Neural cell (in vitro differentiated cells): ENCODE measurements around the gene GINS2. TPM values are rescaled to one million over a fixed set of nuclear protein-coding genes. Genes with fewer than 3 reads are reported as not detected.
A peak's percentile ranks its signal among the peaks of the same experiment; 100 is the strongest.

Source experiments
- H2AFZ ChIP-seq: fragments of 200-600, 300-800 bp; sonication (generic), shearing (Covaris generic); 2 replicates; pipeline ENCODE4 v1.6.0; 2014; ENCODE audit warnings: low read depth, mild to moderate bottlenecking, antibody characterized with exemption, low read length, moderate library complexity
- H3F3A ChIP-seq: fragments of 200-600 bp; shearing (Covaris generic); 2 replicates; pipeline ENCODE4 v1.6.1; 2016; ENCODE audit warnings: mild to moderate bottlenecking, moderate library complexity, mixed read lengths, antibody characterized with exemption, low read length; ENCODE audit not compliant: insufficient read depth, poor library complexity, severe bottlenecking
- H3K27ac ChIP-seq: fragments of 200-600, 300-800 bp; sonication (generic), shearing (Covaris generic); 2 replicates; pipeline ENCODE4 v1.5.1; 2014; ENCODE audit warnings: mild to moderate bottlenecking, low read length, moderate library complexity
- H3K27me3 ChIP-seq: fragments of 300-800, 200-600 bp; sonication (generic), shearing (Covaris generic); 2 replicates; pipeline ENCODE4 v1.6.0; 2014; ENCODE audit warnings: mild to moderate bottlenecking, low read depth, low read length, moderate library complexity; ENCODE audit not compliant: insufficient read depth
- H3K36me3 ChIP-seq: fragments of 300-800, 200-600 bp; sonication (generic), shearing (Covaris generic); 2 replicates; pipeline ENCODE4 v1.5.1; 2014; ENCODE audit warnings: mild to moderate bottlenecking, antibody characterized with exemption, low read length, moderate library complexity; ENCODE audit not compliant: insufficient read depth
- H3K4me2 ChIP-seq: fragments of 300-800, 200-600 bp; sonication (generic), shearing (Covaris generic); 2 replicates; pipeline ENCODE4 v1.6.0; 2014; ENCODE audit warnings: mild to moderate bottlenecking, low read length
- H3K4me3 ChIP-seq: fragments of 300-800, 200-600 bp; sonication (generic), shearing (Covaris generic); 2 replicates; pipeline ENCODE4 v1.5.1; 2014; ENCODE audit warnings: mild to moderate bottlenecking, low read length, moderate library complexity
- H3K79me2 ChIP-seq: fragments of 200-600 bp; shearing (Covaris generic); replicated peaks from 2 replicates; pipeline ENCODE4 v1.6.0; 2014; ENCODE audit warnings: mild to moderate bottlenecking, low read length, moderate library complexity; ENCODE audit not compliant: insufficient read depth
- H3K9ac ChIP-seq: fragments of 300-800, 200-600 bp; sonication (generic), shearing (Covaris generic); 2 replicates; pipeline ENCODE4 v1.6.1; 2016; ENCODE audit warnings: mild to moderate bottlenecking, low read length, mixed read lengths
- H3K9me2 ChIP-seq: fragments of 200-600 bp; shearing (Covaris generic); 2 replicates; pipeline ENCODE4 v1.6.1; 2016; ENCODE audit warnings: mild to moderate bottlenecking, low read length, mixed read lengths; ENCODE audit not compliant: insufficient read depth
- H3K9me3 ChIP-seq: fragments of 200-600, 300-800 bp; sonication (generic), shearing (Covaris generic); 2 replicates; pipeline ENCODE4 v1.6.1; 2016; ENCODE audit warnings: mild to moderate bottlenecking, mixed run types, low read length, moderate library complexity, mixed read lengths
- H4K20me1 ChIP-seq: fragments of 200-600 bp; shearing (Covaris generic); 2 replicates; pipeline ENCODE4 v1.6.1; 2016; ENCODE audit warnings: mild to moderate bottlenecking, mixed run types; ENCODE audit not compliant: insufficient read depth
- CTCF ChIP-seq: fragments of 450-650 bp; IDR thresholded peaks from 2 replicates; pipeline ENCODE4 v1.5.1; 2014; ENCODE audit warnings: antibody characterized with exemption, mild to moderate bottlenecking, moderate library complexity; ENCODE audit not compliant: poor library complexity, severe bottlenecking
- EP300 ChIP-seq: fragments of 450-650 bp; conservative IDR thresholded peaks from 2 replicates; pipeline ENCODE4 v1.6.1; 2014; ENCODE audit warnings: antibody characterized with exemption, mild to moderate bottlenecking, moderate library complexity; ENCODE audit not compliant: poor library complexity, severe bottlenecking
- EZH2 ChIP-seq: fragments of 200-600, 300-800 bp; shearing (Covaris generic), sonication (generic); IDR thresholded peaks from 2 replicates; pipeline ENCODE4 v1.6.1; 2014; ENCODE audit warnings: antibody characterized with exemption, low read length, borderline replicate concordance, mild to moderate bottlenecking; ENCODE audit not compliant: insufficient read depth, poor library complexity, severe bottlenecking
- MXI1 ChIP-seq: fragments of 450-650 bp; conservative IDR thresholded peaks from 2 replicates; pipeline ENCODE4 v1.6.1; 2014; ENCODE audit warnings: antibody characterized with exemption, mild to moderate bottlenecking; ENCODE audit not compliant: poor library complexity, severe bottlenecking
- POLR2AphosphoS5 ChIP-seq: IDR thresholded peaks from 2 replicates; pipeline ENCODE4 v1.6.1; 2012
- RAD21 ChIP-seq: fragments of 450-650 bp; conservative IDR thresholded peaks from 2 replicates; pipeline ENCODE4 v1.6.1; 2014; ENCODE audit warnings: antibody characterized with exemption, mild to moderate bottlenecking, moderate library complexity
- REST ChIP-seq: IDR thresholded peaks from 2 replicates; pipeline ENCODE4 v1.6.1; 2012; ENCODE audit warnings: borderline replicate concordance
- SMC3 ChIP-seq: fragments of 450-650 bp; conservative IDR thresholded peaks from 2 replicates; pipeline ENCODE4 v1.6.1; 2014; ENCODE audit warnings: antibody characterized with exemption, mild to moderate bottlenecking, moderate library complexity; ENCODE audit not compliant: poor library complexity
- TAF1 ChIP-seq: IDR thresholded peaks from 2 replicates; pipeline ENCODE4 v1.6.1; 2012; ENCODE audit warnings: low read depth
- polyA minus RNA-seq: library from RNA; depleted of rRNA, polyadenylated mRNA; stranded (reverse); fragments of >200 nt; gene quantifications from 2 replicates; pipeline ENCODE4 v1.2.3, GENCODE V29; 2014
- polyA plus RNA-seq: library from polyadenylated mRNA; depleted of rRNA; stranded (reverse); fragments of >200 nt; gene quantifications from 2 replicates; pipeline ENCODE4 v1.2.3, GENCODE V29; 2014

The GINS2 gene
- polyA plus RNA-seq (6.1 and 9.2 TPM in 2 replicates), polyA minus RNA-seq (4.3 and 4.4 TPM in 2 replicates)

GRCh38 chr16:85688586-85689284 lies at the start of gene GINS2:
Gene GINS2 (minus strand): TSS chr16:85688954. CDS start chr16:85688898, 56 bp downstream.
- H3K9ac ChIP-seq, result no peak within 1 kb of the TSS
- no peak within 1 kb of the TSS for H3K27ac ChIP-seq

GRCh38 chr16:85736921-85737320 lies 48.2 kb upstream of the GINS2 start:
- no peaks in the 10 kb centered on the region for H3K79me2 ChIP-seq
- H3K4me2 ChIP-seq, result no peak overlapping the region
- H3K36me3 ChIP-seq, result no peaks in the 10 kb centered on the region
- no peak overlapping the region for H3K9ac ChIP-seq
- H3K27me3 ChIP-seq, result no peaks in the 10 kb centered on the region
- no peaks in the 10 kb centered on the region for H3K9me2 ChIP-seq
- no peak overlapping the region for H3K27ac ChIP-seq
- no peak overlapping the region for H3K4me3 ChIP-seq
- H3K9me3 ChIP-seq, result no peaks in the 10 kb centered on the region
- no peaks in the 10 kb centered on the region for H3F3A ChIP-seq
- H4K20me1 ChIP-seq, result no peaks in the 10 kb centered on the region
- no peak overlapping the region for H2AFZ ChIP-seq
- no peak for TF ChIP-seq SMC3
- no peak for TF ChIP-seq RAD21
- TF ChIP-seq MXI1, result no peak
- TF ChIP-seq TAF1, result no peak
- no peak for TF ChIP-seq EP300
- no peak for TF ChIP-seq EZH2
- no peak for TF ChIP-seq POLR2AphosphoS5
- no peak for TF ChIP-seq CTCF

More at GRCh38 chr16:85688586-85689284, at the start of gene GINS2:
- H3K27me3 ChIP-seq, result no peaks in the 10 kb centered on the region
- no peaks in the 10 kb centered on the region for H4K20me1 ChIP-seq
- H3K4me3 ChIP-seq, result peak within 1 kb of the TSS; percentile 88
- H3K4me2 ChIP-seq, result peak within 1 kb of the TSS; percentile 68
- TF ChIP-seq POLR2AphosphoS5, result peak; percentile 7
- TF ChIP-seq RAD21, result no peak
- TF ChIP-seq EP300, result no peak
- TF ChIP-seq MXI1, result peak; percentile 67
- TF ChIP-seq TAF1, result no peak
- TF ChIP-seq EZH2, result no peak
- no peak for TF ChIP-seq REST
- TF ChIP-seq CTCF, result no peak
- no peak for TF ChIP-seq SMC3
- no peaks in the 10 kb centered on the region for H3F3A ChIP-seq
- peaks cover 4% of the 10 kb centered on the region for H3K79me2 ChIP-seq
- H2AFZ ChIP-seq, result no peak within 1 kb of the TSS
- no peaks in the 10 kb centered on the region for H3K9me3 ChIP-seq
- no peaks in the 10 kb centered on the region for H3K9me2 ChIP-seq
- no peaks in the 10 kb centered on the region for H3K36me3 ChIP-seq
